SKM-1 (cell line): ENCODE results near the gene PAPSS1.
"Not testable (repeated sequence)": the region's sequence is repeated elsewhere in the genome, so short reads cannot be mapped to it uniquely, and the experiment has no call there.

ENCODE experiments used
- DNase-seq: peaks from one replicate; lab custom pipeline; 2025; ENCODE audit not compliant: unreplicated experiment; lab: John Stamatoyannopoulos, UW

PAPSS1 gene

GRCh38 chr4:107691378-107691777, 28.7 kb downstream of the PAPSS1 start:
- DNase-seq: no peak

DNA sequence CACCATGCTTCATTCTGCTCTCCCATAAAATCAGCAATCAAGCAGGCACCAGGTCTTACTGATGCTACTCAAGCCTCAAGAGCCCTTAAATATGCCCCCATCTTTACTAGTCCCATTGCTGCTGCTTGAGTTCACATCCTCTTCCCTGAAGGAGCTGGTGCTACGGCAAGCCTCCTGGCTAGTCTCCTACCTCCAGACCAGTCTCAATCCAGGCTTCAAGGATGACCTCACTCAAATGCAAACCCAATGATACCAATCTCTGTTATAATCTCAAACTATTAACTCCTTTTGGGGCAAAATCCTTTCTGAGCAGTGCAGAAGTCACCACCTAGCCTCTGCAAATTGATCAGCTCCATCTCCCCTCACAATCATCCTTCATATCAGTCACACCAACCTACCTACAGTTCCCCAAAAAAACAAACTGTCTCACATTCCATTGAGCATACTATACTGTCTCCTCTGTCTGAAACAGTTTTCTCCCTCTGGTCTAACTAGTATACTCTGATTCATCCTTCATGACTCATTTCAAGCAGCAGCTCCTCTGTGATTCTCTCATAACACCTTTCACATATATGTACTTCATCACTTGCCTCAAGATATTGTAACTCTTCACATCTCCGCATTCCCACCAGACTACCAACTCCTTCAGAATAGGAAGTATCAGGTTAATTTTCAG, 30.0 kb downstream of the PAPSS1 start:
- no peak for DNase-seq

- DNase-seq: no peak
Observed at GRCh38 chr4:107688421-107688820, 31.6 kb downstream of the PAPSS1 start.

DNA sequence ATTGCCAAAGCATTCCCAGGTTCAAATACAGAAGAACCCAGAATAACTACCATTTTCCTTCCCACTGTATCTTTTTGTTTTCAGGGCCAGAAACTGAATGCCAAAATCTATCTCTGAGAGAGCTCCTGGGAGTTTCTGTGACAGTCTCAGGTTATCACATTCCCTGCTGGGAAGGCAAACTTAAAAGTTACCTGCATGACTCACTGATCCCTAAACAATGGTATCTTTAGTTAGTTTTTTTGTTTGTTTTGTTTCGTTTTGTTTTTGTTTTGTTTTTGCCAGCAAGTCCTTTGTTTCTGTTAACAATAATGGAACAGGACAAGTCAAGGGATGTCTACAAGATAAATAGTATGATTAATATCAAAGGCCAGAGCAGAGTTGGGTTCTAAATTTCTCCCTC, 34.3 kb downstream of the PAPSS1 start:
- DNase-seq: no peak

DNA sequence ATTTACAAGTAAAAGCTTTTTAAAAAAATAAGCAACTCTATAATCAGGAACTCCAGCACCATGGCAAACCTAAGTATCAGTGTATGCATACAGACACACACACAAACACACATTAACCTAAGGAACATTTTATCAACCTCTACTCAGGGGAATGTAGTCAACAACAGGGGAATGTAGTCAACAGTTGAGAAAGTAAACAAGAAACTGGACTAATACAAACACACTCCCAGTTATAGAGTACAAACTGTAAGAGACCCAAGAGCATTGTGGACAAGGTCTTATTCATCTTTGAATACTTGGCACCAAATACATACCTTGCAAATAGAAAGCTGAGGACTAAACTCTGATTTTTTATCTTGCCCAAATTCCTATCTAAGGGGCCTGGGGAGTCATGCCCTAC, 36.2 kb downstream of the PAPSS1 start:
- no peak for DNase-seq

DNA sequence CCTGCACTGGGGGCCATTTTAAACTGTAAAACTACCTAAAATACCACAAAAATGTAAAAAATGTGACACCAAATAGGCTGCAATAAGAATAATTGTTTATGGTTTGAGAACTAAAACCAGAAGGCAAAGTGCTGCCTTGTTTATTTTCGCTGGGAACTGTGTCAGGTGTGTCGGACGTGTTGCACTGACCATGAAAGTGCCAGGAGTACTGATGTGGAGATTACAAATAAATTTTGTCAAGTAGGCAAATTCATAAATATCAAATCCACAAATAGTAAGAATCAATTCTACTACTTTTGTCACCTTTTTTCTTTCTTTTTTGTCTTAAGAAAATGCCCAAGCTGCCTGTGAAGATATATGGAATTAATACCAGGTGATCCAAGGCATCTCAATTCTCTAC, 37.7 kb downstream of the PAPSS1 start:
- DNase-seq: no peak

DNA sequence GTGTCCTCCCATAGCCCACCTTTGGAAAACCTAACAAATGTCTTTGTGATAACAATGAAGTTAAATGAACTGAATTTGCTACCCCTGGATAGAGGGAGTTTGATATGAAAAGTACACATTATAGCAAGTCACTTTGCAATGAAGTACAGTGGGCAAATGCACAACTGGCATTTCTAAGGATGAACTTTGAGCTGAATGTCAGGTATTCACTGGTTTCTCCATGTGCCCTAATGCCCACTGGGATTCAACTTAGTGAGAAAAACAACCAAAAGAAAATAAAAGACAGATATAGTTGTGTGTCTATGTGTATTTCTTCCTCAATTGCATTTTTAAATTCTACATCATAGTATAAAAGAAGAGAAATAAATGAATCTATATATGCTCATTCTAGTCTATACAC, 51.0 kb downstream of the PAPSS1 start:
- no peak for DNase-seq

DNA sequence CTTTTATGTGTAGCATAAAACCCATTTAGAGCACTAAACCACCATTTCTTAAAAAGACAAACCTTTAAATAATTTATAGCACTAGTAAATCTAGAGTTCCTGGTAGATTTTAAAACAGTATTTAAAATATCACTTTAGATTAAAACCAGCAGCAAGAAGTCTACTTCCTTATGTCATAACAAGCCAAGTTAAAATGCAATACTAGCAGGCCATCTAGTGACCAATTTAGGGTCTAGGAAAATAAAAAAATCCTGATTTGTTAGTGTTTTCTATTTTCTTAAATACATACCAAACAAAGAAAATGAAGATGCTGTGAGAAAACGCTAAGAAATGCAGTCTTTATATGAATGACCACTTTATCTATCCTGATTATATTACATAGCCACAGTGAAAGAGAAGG, 53.9 kb downstream of the PAPSS1 start:
- DNase-seq: no peak

GRCh38 chr4:107665001-107665400, 55.0 kb downstream of the PAPSS1 start:
- DNase-seq: no peak

DNA sequence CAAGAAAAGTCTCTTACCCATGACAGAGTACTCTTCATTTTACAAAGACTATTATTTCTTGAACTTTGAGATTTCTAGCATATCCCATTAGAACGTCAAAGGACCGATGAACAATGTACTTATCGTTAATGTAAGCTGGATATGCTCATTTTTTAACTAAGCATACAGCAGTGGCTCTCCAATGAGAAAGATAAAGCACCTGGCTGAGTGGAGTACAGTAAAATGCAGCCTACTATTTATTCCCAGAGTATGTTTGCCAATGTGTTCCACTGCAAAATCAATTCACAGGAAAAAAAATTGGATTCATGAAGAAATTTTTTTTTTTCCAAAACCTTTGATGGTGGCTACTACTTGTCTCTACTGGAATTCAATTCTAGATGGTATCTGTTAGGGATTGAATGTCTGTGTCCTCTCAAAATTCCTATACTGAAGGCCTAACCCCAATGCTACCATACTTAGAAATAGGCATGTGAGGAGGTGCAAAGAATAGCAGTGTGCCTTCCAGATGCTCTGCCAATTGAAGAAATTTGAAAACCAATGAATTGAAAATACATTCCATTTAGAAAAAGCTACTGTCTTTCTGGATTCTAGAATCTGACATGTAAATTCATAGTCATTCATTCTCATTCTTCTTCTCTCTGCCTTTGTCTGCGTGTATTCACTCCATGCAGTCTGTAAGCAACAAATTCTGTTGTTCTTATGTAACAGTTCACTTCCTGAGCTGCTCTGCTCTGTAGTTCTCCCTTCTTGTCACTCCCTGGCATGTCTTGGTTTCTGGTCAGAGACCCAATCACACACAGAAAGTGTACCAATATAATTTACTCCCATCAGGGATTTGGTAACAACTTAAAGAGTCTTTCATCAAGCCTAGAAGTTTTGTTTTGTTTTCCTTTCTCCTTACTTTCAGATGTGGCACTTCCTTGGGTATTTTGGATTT, 61.4 kb downstream of the PAPSS1 start:
- DNase-seq: peak; percentile 23

- no peak for DNase-seq
Observed at GRCh38 chr4:107655289-107655688, 64.7 kb downstream of the PAPSS1 start.

- no peak for DNase-seq
Observed at GRCh38 chr4:107654694-107655093, 65.3 kb downstream of the PAPSS1 start.

- DNase-seq: not testable (repeated sequence)
Observed at GRCh38 chr4:107651408-107651807, 68.6 kb downstream of the PAPSS1 start.

- no peak for DNase-seq
Observed at GRCh38 chr4:107650251-107650650, 69.8 kb downstream of the PAPSS1 start.

- no peak for DNase-seq
Observed at GRCh38 chr4:107648178-107648991, 71.6 kb downstream of the PAPSS1 start.

DNA sequence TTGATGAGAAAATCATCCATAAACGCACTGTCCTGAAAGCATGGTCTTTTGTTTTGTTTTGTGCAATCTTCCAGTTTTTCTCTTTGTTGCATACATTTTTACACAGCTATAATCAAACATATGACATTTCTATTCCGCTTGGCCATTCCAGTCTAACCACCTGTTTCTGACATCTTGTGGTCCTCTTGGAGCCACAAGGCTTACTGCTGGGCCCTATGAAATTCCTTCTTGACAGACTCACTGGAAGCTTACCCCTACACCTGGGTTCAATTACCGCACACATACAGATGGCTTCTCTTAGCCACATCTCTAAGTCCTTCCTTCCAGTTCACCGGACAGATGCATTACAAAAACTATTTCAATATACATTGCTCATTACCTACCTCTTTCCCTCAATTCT, 72.4 kb downstream of the PAPSS1 start:
- DNase-seq: no peak

DNA sequence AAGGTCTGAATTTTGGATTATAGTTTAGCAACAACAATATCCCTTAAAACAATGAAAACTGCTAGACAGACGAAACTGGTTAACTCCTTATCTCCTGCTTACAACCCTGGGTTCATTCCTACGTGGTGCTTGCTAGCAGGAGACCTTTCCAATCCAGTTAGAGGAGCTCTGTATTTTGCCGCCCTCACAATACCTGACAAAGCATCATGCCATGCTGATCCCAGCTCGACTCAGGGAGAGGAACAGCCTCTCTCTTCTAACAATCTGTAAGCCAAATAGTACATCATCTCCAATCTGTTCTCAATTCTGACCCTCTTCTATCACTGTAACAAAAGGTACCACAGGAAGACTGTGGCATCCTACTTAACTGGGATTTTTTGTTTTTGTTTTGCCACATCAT, 74.4 kb downstream of the PAPSS1 start:
- no peak for DNase-seq

- no peak for DNase-seq
Observed at GRCh38 chr4:107643021-107643420, 77.0 kb downstream of the PAPSS1 start.

DNA sequence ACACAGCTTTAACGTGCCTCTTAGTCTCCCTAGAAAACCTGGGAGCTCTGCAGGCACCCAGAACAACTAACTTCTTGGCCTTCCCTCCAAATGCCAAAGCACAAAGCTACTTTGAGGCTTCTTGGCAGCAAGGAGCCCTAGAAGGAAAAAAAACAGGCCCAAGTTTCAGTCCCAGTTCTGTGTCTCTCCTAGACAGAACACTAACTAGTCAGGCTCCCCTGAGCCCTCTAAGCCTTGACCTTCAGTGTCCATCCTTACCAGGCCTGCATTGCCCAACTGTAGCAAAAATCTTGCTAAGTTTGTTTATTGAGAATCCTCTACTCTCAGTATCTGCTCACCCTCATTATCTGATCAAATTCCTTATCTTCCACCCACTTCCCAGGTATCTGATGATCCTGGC, 79.2 kb downstream of the PAPSS1 start:
- no peak for DNase-seq

DNA sequence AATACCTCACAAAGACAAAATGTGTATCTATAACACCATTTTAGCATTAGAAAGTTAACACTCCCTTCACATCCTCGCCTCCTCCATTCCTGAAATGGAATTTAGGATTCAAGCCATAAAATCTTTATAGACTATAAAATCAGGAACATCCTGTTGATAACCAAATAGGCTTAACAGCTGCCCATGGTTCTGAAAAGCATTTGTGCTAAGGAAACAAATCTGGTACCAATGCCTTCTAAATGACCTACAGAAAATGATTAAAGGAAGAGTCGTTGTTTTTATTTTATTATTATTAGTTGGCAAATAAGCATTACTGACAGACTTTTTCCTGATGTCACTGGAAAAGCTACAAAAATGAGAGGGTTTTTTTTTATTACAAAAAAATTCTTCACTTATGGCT, 79.8 kb downstream of the PAPSS1 start:
- no peak for DNase-seq

- DNase-seq: no peak
Observed at GRCh38 chr4:107635735-107636134, 84.3 kb downstream of the PAPSS1 start.

DNA sequence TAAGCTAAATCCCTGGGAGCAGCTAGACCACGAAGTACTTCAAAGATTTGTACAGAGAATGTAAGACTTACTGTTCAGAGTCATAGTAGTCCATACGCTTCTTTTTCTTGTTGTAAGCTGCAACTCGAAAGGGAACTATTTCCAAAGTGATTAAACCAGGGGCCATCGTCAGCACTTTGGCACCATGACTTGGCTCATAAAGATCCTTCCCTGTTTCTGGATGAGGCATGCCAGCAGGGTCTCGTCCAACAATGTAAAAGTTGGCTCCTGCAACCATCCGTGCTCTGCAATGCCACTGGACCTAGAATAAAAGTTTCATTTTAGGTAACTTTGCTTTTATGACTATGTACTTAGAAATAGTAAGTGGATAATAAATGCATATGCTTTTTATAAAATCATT, 88.5 kb downstream of the PAPSS1 start:
- no peak for DNase-seq
